Sigmoid colon (tissue), 7 donors: ENCODE measurements around the gene ADAM23. TPM values are rescaled to one million over a fixed set of nuclear protein-coding genes. Genes with fewer than 3 reads are reported as not detected.

ENCODE experiments used
- DNase-seq: peaks from one replicate; pipeline ENCODE4 v3.0.0-alpha.2; 2019
- H3K27ac ChIP-seq, 4 donors: fragments of 200-600 bp; sonication (generic); one replicate each; pipeline ENCODE4 v1.5.1; 2016 to 2019; ENCODE audit warnings: mild to moderate bottlenecking in 1 of 4
- H3K27me3 ChIP-seq, 3 donors: fragments of 200-600 bp; sonication (generic); one replicate each; pipeline ENCODE4 v1.5.1; 2019; ENCODE audit warnings: mild to moderate bottlenecking in 1 of 3
- H3K36me3 ChIP-seq, 4 donors: fragments of 200-600 bp; sonication (generic); one replicate each; pipeline ENCODE4 v1.5.1; 2016 to 2019
- H3K4me1 ChIP-seq, 4 donors: fragments of 200-600 bp; sonication (generic); one replicate each; pipeline ENCODE4 v1.5.1; 2017 to 2019
- H3K4me3 ChIP-seq, 4 donors: fragments of 200-600 bp; sonication (generic); one replicate each; pipeline ENCODE4 v1.5.1; 2017 to 2019; ENCODE audit warnings: mild to moderate bottlenecking in 2 of 4, moderate library complexity in 1 of 4
- H3K9me3 ChIP-seq, 4 donors: fragments of 200-600 bp in 3 of 4; sonication (generic) in 3 of 4; one replicate each; pipeline versions ENCODE4 v1.5.1 to v1.6.1; 2013 to 2019
- CTCF ChIP-seq, 4 experiments: fragments of 450-650 bp in 3 of 4; fragments of 200-600 bp in 1 of 4; IDR thresholded peaks; one replicate each; pipeline ENCODE4 v1.5.1; 2016 to 2019; ENCODE audit warnings: antibody characterized with exemption in 4 of 4, mild to moderate bottlenecking in 3 of 4, moderate library complexity in 2 of 4
- EP300 ChIP-seq, 4 donors: sonication (generic); formaldehyde crosslinking; IDR thresholded peaks; one replicate each; pipeline ENCODE4 v1.6.1; 2017; ENCODE audit warnings: antibody characterized with exemption in 4 of 4
- POLR2A ChIP-seq, 2 donors: fragments of 450-650 bp; IDR thresholded peaks; one replicate each; pipeline ENCODE4 v1.6.1; 2016; ENCODE audit warnings: antibody characterized with exemption in 2 of 2, mild to moderate bottlenecking in 2 of 2, moderate library complexity in 2 of 2
- POLR2AphosphoS5 ChIP-seq, 4 donors: sonication (generic); formaldehyde crosslinking; IDR thresholded peaks; one replicate each; pipeline ENCODE4 v1.6.1; 2017; ENCODE audit warnings: antibody characterized with exemption in 4 of 4
- WGBS, 2 donors: extraction: QIAGEN DNeasy Blood & Tissue Kit; methylation state at CpG; one replicate each; pipeline ENCODE4 v1.1.7; 2013; 5-methylcytosine and 5-hydroxymethylcytosine counted together
- intact Hi-C: fragments of 100-400 bp; cut with DNase I; formaldehyde crosslinking; loops from one replicate; pipeline ENCODE4 v1.15.1; 2023
- polyA plus RNA-seq, 3 donors: library from polyadenylated mRNA; stranded (reverse); fragments of 200-250 nt; gene quantifications; one replicate each; pipeline ENCODE4 v1.2.3, GENCODE V29; 2013
- total RNA-seq, 4 donors: library from RNA; depleted of rRNA; stranded (reverse); fragments of >200 nt; gene quantifications; one replicate each; pipeline ENCODE4 v1.1.0, GENCODE V29; 2016
- donor health status: healthy with polysubstance abuse.
- donor health status: Bipolar disorder and iron deficiency.
- donor health status: healthy.

Gene ADAM23
- total and polyA plus RNA-seq, 7 donors: under 0.01 to 2.9 (median 1.6) TPM

- WGBS, 2 donors: 75% methylated on average over 3 of the region's 3 CpGs
- no peak overlapping the region for H3K4me3 ChIP-seq
- intact Hi-C loops: no loop called here
These were observed 159.9 kb downstream of the ADAM23 start for GRCh38 chr2:206603243-206603642.

GRCh38 chr2:206610451-206610850 lies 167.1 kb downstream of the ADAM23 start:
- Histone ChIP-seq H3K9me3 (no peaks in the 10 kb centered on the region), H3K27me3 (no peaks in the 10 kb centered on the region), H3K36me3 (no peaks in the 10 kb centered on the region), H3K4me1 (no peaks in the 10 kb centered on the region), H3K4me3 (no peak overlapping the region), H3K27ac (no peak overlapping the region)
- intact Hi-C loops: no loop called here
- no peak for DNase-seq
- TF ChIP-seq EP300 (IDR thresholded peaks at IDR 0.05) (no peak), CTCF (IDR thresholded peaks at IDR 0.05) (no peak), POLR2AphosphoS5 (IDR thresholded peaks at IDR 0.05) (no peak), POLR2A (IDR thresholded peaks at IDR 0.05) (no peak)
- WGBS, 2 donors: 84 to 86% methylated on average over 1 of the region's 1 CpG

More at GRCh38 chr2:206603243-206603642, 159.9 kb downstream of the ADAM23 start:
- Histone ChIP-seq H3K9me3 (no peaks in the 10 kb centered on the region), H3K4me1 (no peaks in the 10 kb centered on the region), H3K36me3 (no peaks in the 10 kb centered on the region), H3K27ac (no peak overlapping the region), H3K27me3 (no peaks in the 10 kb centered on the region)
- no peak for DNase-seq
- TF ChIP-seq POLR2AphosphoS5 (IDR thresholded peaks at IDR 0.05) (no peak), CTCF (IDR thresholded peaks at IDR 0.05) (no peak), EP300 (IDR thresholded peaks at IDR 0.05) (no peak), POLR2A (IDR thresholded peaks at IDR 0.05) (no peak)

GRCh38 chr2:206611191-206611590 lies 167.9 kb downstream of the ADAM23 start:
- H3K4me3 ChIP-seq: no peak overlapping the region
- no peak for DNase-seq
- no peaks in the 10 kb centered on the region for H3K4me1 ChIP-seq
- intact Hi-C loops: no loop called here
- no peaks in the 10 kb centered on the region for H3K27me3 ChIP-seq
- H3K27ac ChIP-seq: no peak overlapping the region
- TF ChIP-seq POLR2AphosphoS5 (IDR thresholded peaks at IDR 0.05) (no peak), CTCF (IDR thresholded peaks at IDR 0.05) (no peak), EP300 (IDR thresholded peaks at IDR 0.05) (no peak), POLR2A (IDR thresholded peaks at IDR 0.05) (no peak)
- no peaks in the 10 kb centered on the region for H3K36me3 ChIP-seq
- 95 to 96% methylated on average over 6 of the region's 6 CpGs for WGBS, 2 donors
- H3K9me3 ChIP-seq: no peaks in the 10 kb centered on the region

- Histone ChIP-seq H3K9me3 (no peaks in the 10 kb centered on the region), H3K36me3 (no peaks in the 10 kb centered on the region), H3K4me3 (no peak overlapping the region), H3K4me1 (no peaks in the 10 kb centered on the region), H3K27me3 (no peaks in the 10 kb centered on the region), H3K27ac (no peak overlapping the region)
- TF ChIP-seq EP300 (IDR thresholded peaks at IDR 0.05) (no peak), POLR2AphosphoS5 (IDR thresholded peaks at IDR 0.05) (no peak), POLR2A (IDR thresholded peaks at IDR 0.05) (no peak), CTCF (IDR thresholded peaks at IDR 0.05) (no peak)
- DNase-seq: no peak
- intact Hi-C loops: no loop called here
- WGBS, 2 donors: 77 to 86% methylated on average over 3 of the region's 3 CpGs
These were observed 168.4 kb downstream of the ADAM23 start for GRCh38 chr2:206611736-206612135.

- WGBS, 2 donors: 82 to 85% methylated on average over 6 of the region's 6 CpGs
- Histone ChIP-seq H3K27me3 (no peaks in the 10 kb centered on the region), H3K9me3 (no peaks in the 10 kb centered on the region), H3K36me3 (no peaks in the 10 kb centered on the region), H3K4me1 (no peaks in the 10 kb centered on the region), H3K27ac (no peak overlapping the region), H3K4me3 (no peak overlapping the region)
- intact Hi-C loops: no loop called here
- TF ChIP-seq EP300 (IDR thresholded peaks at IDR 0.05) (no peak), CTCF (IDR thresholded peaks at IDR 0.05) (no peak), POLR2A (IDR thresholded peaks at IDR 0.05) (no peak), POLR2AphosphoS5 (IDR thresholded peaks at IDR 0.05) (no peak)
- no peak for DNase-seq
These were observed 171.5 kb downstream of the ADAM23 start for GRCh38 chr2:206614811-206615210.
